GM12878 (cell line): ENCODE measurements around the gene JHY. TPM values are rescaled to one million over a fixed set of nuclear protein-coding genes. Genes with fewer than 3 reads are reported as not detected.

Experiments
- ATAC-seq: fragments of 200-7000 bp; cut with Tn5 transposase; 3 replicates; pipeline ENCODE4 v1.9.1; 2020; ENCODE audit warnings: mild to moderate bottlenecking, moderate library complexity
- BruUV-seq: library from RNA; stranded (reverse); fragments of 400-500 nt; replicated peaks from 2 replicates; lab custom pipeline; 2021; lab: Mats Ljungman, UMichigan
- CTCF ChIA-PET: fragments of 300-600 bp; sonication (Branson Sonifier 250); formaldehyde crosslinking; extraction: SDS; loops from one replicate; lab custom pipeline; 2021; ENCODE audit warnings: inconsistent platforms; lab: Yijun Ruan, JAX
- POLR2A ChIA-PET: fragments of 350-600 bp; formaldehyde crosslinking; extraction: SDS; loops from one replicate; lab custom pipeline; 2021; ENCODE audit warnings: inconsistent platforms; lab: Charles Lee
- RAD21 ChIA-PET: fragments of 300-600 bp; sonication (Branson Sonifier 250); formaldehyde crosslinking; loops from one replicate; lab custom pipeline; 2023; ENCODE audit warnings: antibody characterized with exemption; ENCODE audit not compliant: unreplicated experiment; lab: Charles Lee
- SMC1A ChIA-PET: fragments of 300-600 bp; sonication (Branson Sonifier 250); formaldehyde crosslinking; loops from one replicate; lab custom pipeline; 2023; ENCODE audit not compliant: unreplicated experiment, uncharacterized antibody; lab: Charles Lee
- DNase-seq: peaks from one replicate; pipeline ENCODE4 v3.0.0-alpha.2; 2011; ENCODE audit warnings: low read depth, low spot score
- FAIRE-seq: peaks from 3 replicates; lab custom pipeline; 2011; peaks lifted over from hg19 to GRCh38; lab: Jason Lieb, UNC
- H2AFZ ChIP-seq: 2 replicates; pipeline ENCODE4 v1.6.0; 2011; ENCODE audit warnings: low read depth, low read length, control low read depth; ENCODE audit not compliant: control insufficient read depth
- H3K27ac ChIP-seq: 2 replicates; pipeline ENCODE4 v1.5.1; 2011; ENCODE audit warnings: control low read depth; ENCODE audit not compliant: control insufficient read depth, insufficient read depth
- H3K27me3 ChIP-seq, 2 experiments: replicated peaks in 1 of 2; 2 replicates each; pipeline versions ENCODE4 v1.6.0 to v1.6.1; 2011; ENCODE audit warnings: low read length in 1 of 2; ENCODE audit not compliant: control insufficient read depth in 2 of 2, insufficient read depth in 2 of 2
- H3K36me3 ChIP-seq, 2 experiments: 2 replicates each; pipeline ENCODE4 v1.5.1; 2011; ENCODE audit warnings: low read length in 1 of 2; ENCODE audit not compliant: control insufficient read depth in 2 of 2, insufficient read depth in 2 of 2
- H3K4me1 ChIP-seq: 2 replicates; pipeline ENCODE4 v1.6.1; 2011; ENCODE audit warnings: mild to moderate bottlenecking, low read length, moderate library complexity, mixed read lengths; ENCODE audit not compliant: control insufficient read depth, insufficient read depth
- H3K4me2 ChIP-seq: 2 replicates; pipeline ENCODE4 v1.6.0; 2011; ENCODE audit warnings: control low read depth; ENCODE audit not compliant: control insufficient read depth, insufficient read depth
- H3K4me3 ChIP-seq: fragments of 200-600 bp; sonication (generic); 2 replicates; pipeline ENCODE4 v1.5.1; 2016
- H3K79me2 ChIP-seq: 2 replicates; pipeline ENCODE4 v1.6.0; 2011; ENCODE audit warnings: low read length; ENCODE audit not compliant: control insufficient read depth, insufficient read depth
- H3K9ac ChIP-seq: 2 replicates; pipeline ENCODE4 v1.8.0; 2011; ENCODE audit warnings: low read length, control low read depth, mixed read lengths; ENCODE audit not compliant: control insufficient read depth, insufficient read depth
- H3K9me3 ChIP-seq: replicated peaks from 3 replicates; pipeline ENCODE4 v1.5.1; 2011; ENCODE audit warnings: mild to moderate bottlenecking, low read length; ENCODE audit not compliant: control insufficient read depth, insufficient read depth
- H4K20me1 ChIP-seq: 2 replicates; pipeline ENCODE4 v1.6.0; 2011; ENCODE audit not compliant: control insufficient read depth, insufficient read depth
- ATF2 ChIP-seq: IDR thresholded peaks from 2 replicates; pipeline ENCODE4 v1.6.1; 2012; ENCODE audit warnings: low read length, inconsistent platforms
- BCLAF1 ChIP-seq: fragments of 450-650 bp; IDR thresholded peaks from 2 replicates; pipeline ENCODE4 v1.6.1; 2017; ENCODE audit warnings: antibody characterized with exemption, mild to moderate bottlenecking, moderate library complexity
- BMI1 ChIP-seq: fragments of 450-650 bp; IDR thresholded peaks from 2 replicates; pipeline ENCODE4 v1.6.1; 2016; ENCODE audit warnings: mild to moderate bottlenecking, moderate library complexity, borderline replicate concordance
- CEBPB ChIP-seq, 2 experiments: fragments of 150-350 bp in 1 of 2; IDR thresholded peaks; 2 replicates each; pipeline ENCODE4 v1.6.1; 2012 to 2014; ENCODE audit warnings: low read depth in 2 of 2, low read length in 2 of 2, borderline replicate concordance in 1 of 2, inconsistent platforms in 1 of 2
- IRF4 ChIP-seq: IDR thresholded peaks from 2 replicates; pipeline ENCODE4 v1.6.1; 2011; ENCODE audit warnings: low read depth, low read length
- MEF2B ChIP-seq: fragments of 450-650 bp; IDR thresholded peaks from 2 replicates; pipeline ENCODE4 v1.6.1; 2018; ENCODE audit warnings: mild to moderate bottlenecking, moderate library complexity; ENCODE audit not compliant: partially characterized antibody, poor library complexity, severe bottlenecking
- MXI1 ChIP-seq: fragments of 150-350 bp; IDR thresholded peaks from 2 replicates; pipeline ENCODE4 v1.6.1; 2011; ENCODE audit warnings: low read depth, mild to moderate bottlenecking, inconsistent platforms, low read length, improper control_type of control experiment
- NFYB ChIP-seq: IDR thresholded peaks from 2 replicates; pipeline ENCODE4 v1.6.1; 2011; ENCODE audit warnings: low read depth, mild to moderate bottlenecking, low read length, improper control_type of control experiment, moderate library complexity; ENCODE audit not compliant: insufficient read depth
- NKRF ChIP-seq: fragments of 450-650 bp; conservative IDR thresholded peaks from 2 replicates; pipeline ENCODE4 v1.6.1; 2017; ENCODE audit warnings: mild to moderate bottlenecking, moderate library complexity
- NR2C1 ChIP-seq: fragments of 450-650 bp; IDR thresholded peaks from 2 replicates; pipeline ENCODE4 v1.6.1; 2017; ENCODE audit warnings: antibody characterized with exemption, mild to moderate bottlenecking, moderate library complexity
- SRF ChIP-seq, 2 experiments: IDR thresholded peaks; 2 replicates each; pipeline ENCODE4 v1.6.1; 2011; ENCODE audit warnings: low read depth in 2 of 2, low read length in 2 of 2, mild to moderate bottlenecking in 1 of 2, moderate library complexity in 1 of 2
- TAF1 ChIP-seq: IDR thresholded peaks from 2 replicates; pipeline ENCODE4 v1.6.1; 2011; ENCODE audit warnings: mild to moderate bottlenecking, low read depth, low read length, borderline replicate concordance
- ZBED1 ChIP-seq: IDR thresholded peaks from 2 replicates; pipeline ENCODE4 v1.6.1; 2016; ENCODE audit warnings: borderline replicate concordance
- WGBS: methylation state at CpG from one replicate; pipeline ENCODE4 v1.1.6; 2016; ENCODE audit warnings: low lambda C conversion rate; ENCODE audit not compliant: insufficient replicate concordance, insufficient coverage; ENCODE audit errors: missing lambda C conversion rate; 5-methylcytosine and 5-hydroxymethylcytosine counted together
- in situ Hi-C: fragments of 300-500 bp; cut with MboI; formaldehyde crosslinking; loops from 9 replicates; pipeline ENCODE4 v1.14.3; 2018; ENCODE audit warnings: mixed read lengths
- intact Hi-C: fragments of 100-400 bp; cut with micrococcal nuclease; formaldehyde crosslinking; loops from one replicate; pipeline ENCODE4 v1.14.2; 2022; ENCODE audit not compliant: unreplicated experiment
- polyA plus RNA-seq, 11 experiments: library from polyadenylated mRNA; depleted of rRNA in 4 of 11; unstranded in 6 of 11; stranded (reverse) in 5 of 11; fragments of >200 nt; fragmentation: Nextera tagmentation in 4 of 11; fragmentation: Illumina TruSeq in 1 of 11; extraction: Ambion mirVana in 4 of 11; extraction: Trizol in 1 of 11; gene quantifications; 1 replicate in 1 of 11; 2 replicates in 10 of 11; pipeline versions ENCODE4 v1.2.1 to v1.2.3, GENCODE V29; 2011 to 2016; ENCODE audit warnings: inconsistent platforms in 2 of 11, missing spikeins in 2 of 11, low read depth in 1 of 11
- total RNA-seq, 4 experiments: library from RNA; depleted of rRNA in 3 of 4; stranded (reverse); fragments of >200 nt in 3 of 4; fragmentation: Illumina TruSeq in 1 of 4; extraction: Trizol in 1 of 4; gene quantifications; 2 replicates each; pipeline versions ENCODE4 v1.2.1 to v1.2.3, GENCODE V29; 2013 to 2021

Gene JHY
- total and polyA plus RNA-seq, 10 of the 15 experiments (the other 5 are each of a cell fraction or from before 2014, with no cell fraction given): 0.90 to 7.1 (median 5.5) TPM

GRCh38 chr11:122833846-122834464, 48.6 kb upstream of the JHY start:
- Histone ChIP-seq H4K20me1 (no peaks in the 10 kb centered on the region), H3K4me2 (no peak overlapping the region), H3K9ac (no peak overlapping the region), H2AFZ (no peak overlapping the region), H3K27ac (no peak overlapping the region), H3K4me1 (no peaks in the 10 kb centered on the region), H3K4me3 (no peak overlapping the region), H3K9me3 (no peaks in the 10 kb centered on the region), H3K36me3 (no peaks in the 10 kb centered on the region), H3K79me2 (no peaks in the 10 kb centered on the region), H3K27me3 (no peaks in the 10 kb centered on the region)
- ChIA-PET RAD21 (interaction anchor here (0.6 to 5.4 kb wide), 12 partner anchors 9 to 54 kb away, joined by 3 to 74 read pairs (median 10); no protein-coding TSS in a partner anchor), CTCF (interaction anchor here (0.6 to 5.4 kb wide), 16 partner anchors 10 to 248 kb away, joined by 3 to 108 read pairs (median 6); no protein-coding TSS in a partner anchor), POLR2A (interaction anchor here (0.6 to 2.2 kb wide), 7 partner anchors 15 to 1602 kb away, joined by 3 to 8 read pairs (median 4); no protein-coding TSS in a partner anchor), SMC1A (interaction anchor here (0.9 to 5.6 kb wide), 10 partner anchors 13 to 37 kb away, joined by 3 to 138 read pairs (median 26); no protein-coding TSS in a partner anchor)
- WGBS: 43% methylated on average over 7 of the region's 7 CpGs
- in situ Hi-C loops (no loop called here), intact Hi-C loops (no loop called here)
- BruUV-seq: no TSS peak
- FAIRE-seq (no peak), DNase-seq (no peak), ATAC-seq (peak; percentile 45)
- TF ChIP-seq NR2C1: no peak
- no peak for TF ChIP-seq ZBED1
- no peak for TF ChIP-seq BMI1
- no peak for TF ChIP-seq CEBPB (IDR thresholded peaks at IDR 0.05; ENCODE audit: borderline replicate concordance in 1 of 2, low read depth in 2 of 2, low read length in 2 of 2)
- TF ChIP-seq ATF2: no peak
- TF ChIP-seq BCLAF1: no peak
- no peak for TF ChIP-seq SRF (IDR thresholded peaks at IDR 0.05; ENCODE audit: low read depth in 2 of 2, low read length in 2 of 2)
- TF ChIP-seq NFYB: no peak
- TF ChIP-seq TAF1: no peak
- TF ChIP-seq IRF4: no peak
- no peak for TF ChIP-seq MXI1
- no peak for TF ChIP-seq NKRF
- no peak for TF ChIP-seq MEF2B
